Heart left ventricle (tissue), 16 donors: ENCODE results near the gene EOLA2. TPM values are rescaled to one million over a fixed set of nuclear protein-coding genes. Genes with fewer than 3 reads are reported as not detected.
A peak's percentile ranks its signal among the peaks of the same experiment; 100 is the strongest.

Source experiments
- ATAC-seq, 4 donors: fragments of 200-7000 bp; cut with Tn5 transposase; one replicate each; pipeline ENCODE4 v1.9.1; 2020 to 2022; ENCODE audit warnings: moderate library complexity in 4 of 4, mild to moderate bottlenecking in 3 of 4, moderate number of reproducible peaks in 1 of 4
- DNase-seq, 5 donors: peaks; one replicate each; pipeline ENCODE4 v3.0.0-alpha.2; 2020
- H3K27ac ChIP-seq, 12 donors: fragments of 200-600 bp; sonication (generic) in 4 of 12; one replicate each; pipeline versions ENCODE4 v1.5.0 to v1.8.0; 2016 to 2022; ENCODE audit warnings: mild to moderate bottlenecking in 2 of 12
- H3K27me3 ChIP-seq, 9 donors: fragments of 200-600 bp; sonication (generic) in 2 of 9; one replicate each; pipeline versions ENCODE4 v1.5.1 to v1.8.0; 2016 to 2022; ENCODE audit warnings: mild to moderate bottlenecking in 3 of 9
- H3K36me3 ChIP-seq, 9 donors: fragments of 200-600 bp; sonication (generic) in 2 of 9; one replicate each; pipeline versions ENCODE4 v1.5.0 to v1.8.0; 2018 to 2022; ENCODE audit warnings: mild to moderate bottlenecking in 2 of 9
- H3K4me1 ChIP-seq, 12 donors: fragments of 200-600 bp; sonication (generic) in 4 of 12; one replicate each; pipeline versions ENCODE4 v1.5.0 to v1.8.0; 2016 to 2022; ENCODE audit warnings: mild to moderate bottlenecking in 3 of 12
- H3K4me3 ChIP-seq, 12 donors: fragments of 200-600 bp; sonication (generic) in 4 of 12; one replicate each; pipeline versions ENCODE4 v1.5.0 to v1.8.0; 2017 to 2022; ENCODE audit warnings: mild to moderate bottlenecking in 9 of 12, moderate library complexity in 4 of 12
- H3K9me3 ChIP-seq, 12 donors: fragments of 200-600 bp; sonication (generic) in 4 of 12; one replicate each; pipeline versions ENCODE4 v1.5.0 to v1.8.0; 2016 to 2022; ENCODE audit warnings: mild to moderate bottlenecking in 1 of 12
- POLR2A ChIP-seq, 2 donors: fragments of 450-650 bp; IDR thresholded peaks; one replicate each; pipeline ENCODE4 v1.6.1; 2017; ENCODE audit warnings: antibody characterized with exemption in 2 of 2, mild to moderate bottlenecking in 2 of 2, moderate library complexity in 2 of 2
- WGBS, 4 donors: extraction: QIAGEN DNeasy Blood & Tissue Kit in 2 of 4; methylation state at CpG; one replicate each; pipeline versions ENCODE4 v1.1.5 to v1.1.7; 2013 to 2018; 5-methylcytosine and 5-hydroxymethylcytosine counted together
- intact Hi-C, 10 donors: fragments of 100-400 bp; cut with DNase I; formaldehyde crosslinking; loops; one replicate each; pipeline versions ENCODE4 v1.11.1 to v1.14.2; 2022
- long read RNA-seq, 3 donors: library from polyadenylated mRNA; unstranded; transcript quantifications; one replicate each; pipeline ENCODE4 v2.0.0, GENCODE V29; 2020 to 2021
- polyA plus RNA-seq, 2 donors: library from polyadenylated mRNA; stranded (reverse); fragments of 200-250 nt; gene quantifications; one replicate each; pipeline ENCODE4 v1.2.3, GENCODE V29; 2013
- total RNA-seq, 9 donors: library from RNA; depleted of rRNA in 2 of 9; stranded (reverse); fragments of >200 nt in 2 of 9; fragmentation: NEBNext Ultra II Directional in 3 of 9; extraction: Animal tissue kit (Norgen Biotek cat#: 25700) in 3 of 9; gene quantifications; one replicate each; pipeline versions ENCODE4 v1.1.0 to v1.2.4, GENCODE V29; 2016 to 2023
- TF ChIP-seq, protein P1 (sequence below), 12 donors: fragments of 200-600 bp; sonication (generic) in 4 of 12; IDR thresholded peaks; one replicate each; pipeline versions ENCODE4 v1.5.0 to v1.8.0; 2018 to 2022; ENCODE audit warnings: antibody characterized with exemption in 12 of 12, mild to moderate bottlenecking in 5 of 12
- donor health status: ischemic (EF 13 %, LVEDD 7.1; RV severe dilation, severe dysfunction).
- donor health status: healthy with polysubstance abuse.
- donor health status: DM: no; HTN: yes; CAD: no.
- donor health status: DM: no; HTN: no; CAD: no.
- donor health status: ischemic (EF 25% LVEDD 6.9; RV normal size, moderate dysfunction).
- donor health status: ischemic (EF 25% LVEDD 5.7; RV mildly dilated, moderate dysfunction).
- donor health status: healthy.
- donor health status: DM: yes; HTN: yes; CAD: no.
- donor health status: ischemic (EF 35%, LVEDD 5.7; RV mildly dilated, moderate dysfunction).
- donor health status: nonischemic (EF 11% LVEDD 7.7; RV severe dilation, severe dysfunction).
- donor health status: DM: yes; HTN: yes; CAD: no.
- donor health status: PGD.
- donor health status: ischemic (EF 29% LVEDD 5.4; RV normal size, mild dysfunction).
- donor health status: nonischemic (EF 23%, LVEDD 6.1; RV moderate dilation, normal function).

EOLA2 gene
- total RNA-seq: 10 to 100 TPM; 16.9 to 30.4 (median 22.3) TPM
- 10 to 100 TPM; 14.7 to 44.3 TPM for polyA plus RNA-seq
- long read RNA-seq, donor 1, transcript CXorf40B-203 (5 exons, 1,653 nt): major isoform, 12 of 24 reads
- long read RNA-seq, donor 1, partial matches to known transcripts: 3 of 24 reads
- long read RNA-seq, donor 1, other reads (novel, unspliced or antisense): 6 of 24 reads
- long read RNA-seq, donor 2, transcript CXorf40B-205 (6 exons, 1,440 nt): minor isoform, 8 of 59 reads
- long read RNA-seq, donor 2, transcript CXorf40B-203 (5 exons, 1,653 nt): major isoform, 25 of 59 reads
- long read RNA-seq, donor 2, partial matches to known transcripts: 13 of 59 reads
- long read RNA-seq, donor 2, other reads (novel, unspliced or antisense): 8 of 59 reads
- long read RNA-seq, donor 3, transcript CXorf40B-203 (5 exons, 1,653 nt): major isoform, 10 of 19 reads
- long read RNA-seq, donor 3, partial matches to known transcripts: 4 of 19 reads
- long read RNA-seq, donor 3, other reads (novel, unspliced or antisense): 4 of 19 reads

DNA sequence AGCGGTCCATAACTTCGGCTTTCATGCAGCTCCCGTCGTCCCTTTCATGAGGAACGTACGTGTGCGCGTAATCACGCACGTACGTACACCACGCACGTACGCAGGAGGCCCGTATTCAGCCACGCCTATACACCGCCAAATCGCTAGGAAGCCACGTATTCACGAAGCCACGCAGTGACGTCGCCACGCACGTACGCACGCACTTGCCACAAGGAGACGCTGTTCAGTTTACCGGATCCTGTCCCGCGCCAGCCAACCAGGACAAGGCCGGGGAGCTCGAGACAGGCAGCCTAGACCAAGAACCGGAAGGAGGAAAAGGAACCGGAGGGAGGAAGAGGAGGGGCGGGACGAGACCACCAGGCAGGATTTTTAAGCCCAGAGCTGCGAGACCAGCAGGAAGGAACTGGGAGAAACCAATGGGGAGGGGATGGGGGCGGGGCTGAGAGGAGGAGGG, at the start of gene EOLA2:
Gene EOLA2, minus strand, starts transcription at position 65 of the 454 bp plus-strand sequence. CDS start 4,617 bp downstream, outside the sequence.
- H3K9me3 ChIP-seq: no peaks in the 10 kb centered on the region
- peak within 1 kb of the TSS; percentile 45 to 94 (median 74) for H3K4me3 ChIP-seq
- TF ChIP-seq, protein P1, sequence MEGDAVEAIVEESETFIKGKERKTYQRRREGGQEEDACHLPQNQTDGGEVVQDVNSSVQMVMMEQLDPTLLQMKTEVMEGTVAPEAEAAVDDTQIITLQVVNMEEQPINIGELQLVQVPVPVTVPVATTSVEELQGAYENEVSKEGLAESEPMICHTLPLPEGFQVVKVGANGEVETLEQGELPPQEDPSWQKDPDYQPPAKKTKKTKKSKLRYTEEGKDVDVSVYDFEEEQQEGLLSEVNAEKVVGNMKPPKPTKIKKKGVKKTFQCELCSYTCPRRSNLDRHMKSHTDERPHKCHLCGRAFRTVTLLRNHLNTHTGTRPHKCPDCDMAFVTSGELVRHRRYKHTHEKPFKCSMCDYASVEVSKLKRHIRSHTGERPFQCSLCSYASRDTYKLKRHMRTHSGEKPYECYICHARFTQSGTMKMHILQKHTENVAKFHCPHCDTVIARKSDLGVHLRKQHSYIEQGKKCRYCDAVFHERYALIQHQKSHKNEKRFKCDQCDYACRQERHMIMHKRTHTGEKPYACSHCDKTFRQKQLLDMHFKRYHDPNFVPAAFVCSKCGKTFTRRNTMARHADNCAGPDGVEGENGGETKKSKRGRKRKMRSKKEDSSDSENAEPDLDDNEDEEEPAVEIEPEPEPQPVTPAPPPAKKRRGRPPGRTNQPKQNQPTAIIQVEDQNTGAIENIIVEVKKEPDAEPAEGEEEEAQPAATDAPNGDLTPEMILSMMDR (IDR thresholded peaks at IDR 0.05): peak; percentile 36 to 78 (median 56)
- TF ChIP-seq POLR2A (IDR thresholded peaks at IDR 0.05): peak in 1 of 2 donors; percentile 58
- H3K27ac ChIP-seq: peak within 1 kb of the TSS; percentile 61 to 100 (median 90)
- H3K36me3 ChIP-seq: peaks cover 0 to 5% (median 0%) of the 10 kb centered on the region in 9 donors
- intact Hi-C loops: no loop called here
- WGBS, 4 donors: 0 to 44% (median 22%) methylated on average over 38 to 39 of the region's 39 CpGs
- no peaks in the 10 kb centered on the region for H3K27me3 ChIP-seq
- DNase-seq: peak; percentile 92 to 96 (median 95)
- peaks cover 0 to 8% (median 5%) of the 10 kb centered on the region in 12 donors for H3K4me1 ChIP-seq
- ATAC-seq: peak; percentile 64 to 68 (median 65)

DNA sequence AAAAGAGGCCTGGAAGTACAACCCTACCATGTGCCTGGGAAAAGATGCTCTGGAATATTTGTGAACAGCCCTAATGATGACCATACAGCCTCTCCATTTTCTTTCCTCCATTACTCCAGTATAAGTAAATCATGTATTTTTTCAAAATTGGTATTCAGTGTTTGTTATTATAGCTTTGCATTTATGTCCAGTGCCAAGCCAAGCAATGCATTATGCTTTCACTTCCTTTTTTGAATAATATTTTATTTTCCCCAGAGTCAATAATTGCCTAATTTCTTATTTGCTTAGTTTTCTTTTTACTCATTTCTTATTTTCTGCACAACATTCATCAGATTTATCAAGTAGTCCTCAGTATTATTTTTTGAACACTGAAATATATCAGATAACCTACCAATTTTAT, 49.3 kb upstream of the EOLA2 start:
- Histone ChIP-seq H3K36me3 (no peaks in the 10 kb centered on the region), H3K27me3 (no peaks in the 10 kb centered on the region), H3K27ac (no peak overlapping the region), H3K4me1 (peaks cover 0 to 9% (median 2%) of the 10 kb centered on the region in 12 donors), H3K4me3 (no peak overlapping the region), H3K9me3 (no peaks in the 10 kb centered on the region)
- no peak for TF ChIP-seq POLR2A (IDR thresholded peaks at IDR 0.05)
- TF ChIP-seq, protein P1 (IDR thresholded peaks at IDR 0.05): no peak
- intact Hi-C loops: loop anchor here in 1 of 10 donors (10.0 kb wide), 1 partner anchor 217 kb away; no protein-coding TSS in a partner anchor
- DNase-seq (no peak), ATAC-seq (no peak)

DNA sequence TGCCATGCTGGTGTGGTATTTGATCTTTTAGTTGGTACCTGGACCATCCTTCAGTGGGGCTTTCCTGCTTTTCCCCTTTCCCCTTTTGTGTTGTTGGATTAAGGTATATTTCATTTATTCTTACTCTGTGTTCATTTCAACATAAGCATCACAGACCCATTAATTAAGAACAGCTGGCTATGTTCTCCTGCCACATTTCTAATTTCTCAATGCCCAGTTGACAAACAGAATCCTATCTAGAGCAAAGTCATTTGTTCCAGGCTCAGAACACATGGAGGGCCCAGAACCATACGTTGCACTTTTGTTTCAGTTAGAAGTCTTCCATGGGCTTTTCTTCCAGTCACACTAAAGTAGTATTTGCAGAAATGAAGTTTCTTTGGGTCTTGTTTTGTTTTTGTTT, 46.1 kb upstream of the EOLA2 start:
- Histone ChIP-seq H3K4me3 (no peak overlapping the region), H3K4me1 (peaks cover 0 to 10% (median 6%) of the 10 kb centered on the region in 12 donors), H3K27ac (no peak overlapping the region), H3K27me3 (peaks cover 0 to 8% (median 0%) of the 10 kb centered on the region in 9 donors), H3K9me3 (no peaks in the 10 kb centered on the region), H3K36me3 (no peaks in the 10 kb centered on the region)
- DNase-seq: no peak
- WGBS, 4 donors: 75 to 97% (median 88%) methylated on average over 1 of the region's 1 CpG
- TF ChIP-seq, protein P1 (IDR thresholded peaks at IDR 0.05): no peak
- no peak for TF ChIP-seq POLR2A (IDR thresholded peaks at IDR 0.05)
- ATAC-seq: no peak
- intact Hi-C loops: loop anchor here in 1 of 10 donors (10.0 kb wide), 1 partner anchor 220 kb away; no protein-coding TSS in a partner anchor

DNA sequence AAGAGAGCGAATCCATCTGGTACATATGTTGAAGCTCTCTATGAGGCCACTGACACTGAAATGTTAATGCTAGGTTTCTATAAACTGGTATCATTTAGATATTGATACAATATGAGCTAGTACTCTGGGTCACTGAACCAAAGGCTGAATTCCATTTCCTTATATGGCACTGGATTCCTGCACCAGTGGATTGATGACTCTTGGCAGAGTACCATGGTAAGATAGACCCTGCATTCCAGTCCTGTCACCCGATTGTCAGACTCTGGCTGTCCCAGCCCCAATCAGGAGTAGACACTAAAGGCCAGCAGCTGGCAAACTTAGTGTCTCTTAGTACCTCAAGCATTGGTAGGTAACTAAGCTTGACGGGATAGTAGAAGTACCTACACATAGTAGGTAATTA, 44.0 kb upstream of the EOLA2 start:
- Histone ChIP-seq H3K4me1 (peaks cover 0 to 12% (median 6%) of the 10 kb centered on the region in 12 donors), H3K27ac (no peak overlapping the region), H3K9me3 (no peaks in the 10 kb centered on the region), H3K27me3 (peaks cover 0 to 8% (median 0%) of the 10 kb centered on the region in 9 donors), H3K4me3 (no peak overlapping the region), H3K36me3 (no peaks in the 10 kb centered on the region)
- WGBS, 4 donors: 53 to 63% (median 60%) methylated on average over 3 of the region's 3 CpGs
- DNase-seq: no peak
- intact Hi-C loops: loop anchor here in 1 of 10 donors (10.0 kb wide), 1 partner anchor 222 kb away; no protein-coding TSS in a partner anchor
- TF ChIP-seq, protein P1 (IDR thresholded peaks at IDR 0.05): no peak
- no peak for TF ChIP-seq POLR2A (IDR thresholded peaks at IDR 0.05)
- ATAC-seq: peak in 1 of 4 donors; percentile 54
